HepG2 (cell line): ENCODE data around the gene CCDC117. TPM values are rescaled to one million over a fixed set of nuclear protein-coding genes. Genes with fewer than 3 reads are reported as not detected.
A peak's percentile ranks its signal among the peaks of the same experiment; 100 is the strongest.

Experiments used
- ATF7 ChIP-seq, 2 experiments: fragments of 450-650 bp in 1 of 2; sonication (generic) in 1 of 2; formaldehyde crosslinking in 1 of 2; IDR thresholded peaks; 2 replicates each; pipeline versions ENCODE4 v1.4.0 to v1.6.1; 2016 to 2020; ENCODE audit warnings: antibody characterized with exemption in 1 of 2, mild to moderate bottlenecking in 1 of 2, missing genetic modification reagents in 1 of 2
- BORCS8-MEF2B ChIP-seq: sonication (generic); formaldehyde crosslinking; IDR thresholded peaks from 2 replicates; pipeline ENCODE4 v1.8.0; 2022; ENCODE audit warnings: mild to moderate bottlenecking, missing genetic modification reagents
- CREB1 ChIP-seq, 2 experiments: fragments of 450-650 bp in 1 of 2; IDR thresholded peaks; 2 replicates each; pipeline ENCODE4 v1.6.1; 2016 to 2017; ENCODE audit warnings: control low read depth in 1 of 2, mild to moderate bottlenecking in 1 of 2, missing compliant biosample characterization in 1 of 2, missing genetic modification characterization in 1 of 2
- EP300 ChIP-seq, 3 experiments: sonication (generic) in 1 of 3; formaldehyde crosslinking in 1 of 3; IDR thresholded peaks; 2 replicates each; pipeline versions ENCODE4 v1.5.1 to v1.6.1; 2011 to 2020; ENCODE audit warnings: low read depth in 2 of 3, low read length in 2 of 3, borderline replicate concordance in 1 of 3, improper control_type of control experiment in 1 of 3, mild to moderate bottlenecking in 1 of 3, missing genetic modification reagents in 1 of 3, moderate library complexity in 1 of 3
- FOXK1 ChIP-seq: sonication (generic); formaldehyde crosslinking; IDR thresholded peaks from 2 replicates; pipeline ENCODE4 v1.4.0; 2020; ENCODE audit warnings: low read depth, missing genetic modification reagents, borderline replicate concordance
- KDM3A ChIP-seq: IDR thresholded peaks from 2 replicates; pipeline ENCODE4 v1.6.1; 2018; ENCODE audit warnings: low read depth, missing compliant biosample characterization
- NFYB ChIP-seq: sonication (generic); formaldehyde crosslinking; IDR thresholded peaks from 2 replicates; pipeline ENCODE4 v1.4.0; 2020; ENCODE audit warnings: missing genetic modification reagents
- PAF1 ChIP-seq: IDR thresholded peaks from 2 replicates; pipeline ENCODE4 v1.6.1; 2016; ENCODE audit warnings: missing genetic modification reagents, missing compliant biosample characterization
- RAD21 ChIP-seq: fragments of 450-650 bp; formaldehyde crosslinking; IDR thresholded peaks from 2 replicates; pipeline ENCODE4 v1.5.0; 2020; ENCODE audit warnings: mild to moderate bottlenecking
- RBAK ChIP-seq: sonication (generic); formaldehyde crosslinking; IDR thresholded peaks from 2 replicates; pipeline ENCODE4 v1.5.1; 2020; ENCODE audit warnings: mild to moderate bottlenecking, missing genetic modification reagents
- TBL1XR1 ChIP-seq: fragments of 150-350 bp; IDR thresholded peaks from 2 replicates; pipeline ENCODE4 v1.6.1; 2014; ENCODE audit warnings: borderline replicate concordance, low read length; ENCODE audit not compliant: partially characterized antibody
- TOE1 ChIP-seq: sonication (generic); formaldehyde crosslinking; IDR thresholded peaks from 2 replicates; pipeline ENCODE4 v1.4.0; 2020; ENCODE audit warnings: mild to moderate bottlenecking, missing genetic modification reagents
- ZNF558 ChIP-seq: sonication (generic); formaldehyde crosslinking; IDR thresholded peaks from 2 replicates; pipeline ENCODE4 v1.9.0; 2022; ENCODE audit warnings: mild to moderate bottlenecking, missing genetic modification reagents, borderline replicate concordance
- ZNF629 ChIP-seq: sonication (generic); formaldehyde crosslinking; conservative IDR thresholded peaks from 2 replicates; pipeline ENCODE4 v1.5.0; 2020; ENCODE audit warnings: missing genetic modification reagents
- polyA plus RNA-seq, 8 experiments: library from polyadenylated mRNA; depleted of rRNA in 3 of 8; stranded (reverse) in 7 of 8; unstranded in 1 of 8; fragments of >200 nt; fragmentation: Illumina TruSeq in 4 of 8; extraction: Trizol in 4 of 8; gene quantifications; 2 replicates each; pipeline versions ENCODE4 v1.2.1 to v1.2.3, GENCODE V29; 2011 to 2016; ENCODE audit warnings: low read depth in 4 of 8, missing spikeins in 1 of 8, mixed read lengths in 1 of 8; ENCODE audit not compliant: insufficient read depth in 1 of 8
- total RNA-seq, 5 experiments: library from RNA; depleted of rRNA; stranded (reverse); fragments of >200 nt; fragmentation: Illumina TruSeq; extraction: Trizol; gene quantifications; 2 replicates each; pipeline ENCODE4 v1.2.3, GENCODE V29; 2016; ENCODE audit warnings: low read depth in 1 of 5
- TF ChIP-seq, protein P1 (sequence below): sonication (generic); formaldehyde crosslinking; IDR thresholded peaks from 2 replicates; pipeline ENCODE4 v1.4.0; 2020; ENCODE audit warnings: missing genetic modification reagents, borderline replicate concordance
- TF ChIP-seq, protein P2 (sequence below): sonication (generic); formaldehyde crosslinking; IDR thresholded peaks from 2 replicates; pipeline ENCODE4 v1.5.0; 2020; ENCODE audit warnings: mild to moderate bottlenecking, missing genetic modification reagents
- TF ChIP-seq, protein P3 (sequence below): sonication (generic); formaldehyde crosslinking; IDR thresholded peaks from 2 replicates; pipeline ENCODE4 v1.5.1; 2020; ENCODE audit warnings: mild to moderate bottlenecking, missing genetic modification reagents, moderate library complexity
- TF ChIP-seq, protein P4 (sequence below): sonication (generic); formaldehyde crosslinking; IDR thresholded peaks from 2 replicates; pipeline ENCODE4 v1.4.0; 2020; ENCODE audit warnings: missing genetic modification reagents

CCDC117 gene
- total and polyA plus RNA-seq, 2 of the 13 experiments (the other 11 are each of a cell fraction or from before 2014, with no cell fraction given): 12.6 to 34.2 TPM

DNA sequence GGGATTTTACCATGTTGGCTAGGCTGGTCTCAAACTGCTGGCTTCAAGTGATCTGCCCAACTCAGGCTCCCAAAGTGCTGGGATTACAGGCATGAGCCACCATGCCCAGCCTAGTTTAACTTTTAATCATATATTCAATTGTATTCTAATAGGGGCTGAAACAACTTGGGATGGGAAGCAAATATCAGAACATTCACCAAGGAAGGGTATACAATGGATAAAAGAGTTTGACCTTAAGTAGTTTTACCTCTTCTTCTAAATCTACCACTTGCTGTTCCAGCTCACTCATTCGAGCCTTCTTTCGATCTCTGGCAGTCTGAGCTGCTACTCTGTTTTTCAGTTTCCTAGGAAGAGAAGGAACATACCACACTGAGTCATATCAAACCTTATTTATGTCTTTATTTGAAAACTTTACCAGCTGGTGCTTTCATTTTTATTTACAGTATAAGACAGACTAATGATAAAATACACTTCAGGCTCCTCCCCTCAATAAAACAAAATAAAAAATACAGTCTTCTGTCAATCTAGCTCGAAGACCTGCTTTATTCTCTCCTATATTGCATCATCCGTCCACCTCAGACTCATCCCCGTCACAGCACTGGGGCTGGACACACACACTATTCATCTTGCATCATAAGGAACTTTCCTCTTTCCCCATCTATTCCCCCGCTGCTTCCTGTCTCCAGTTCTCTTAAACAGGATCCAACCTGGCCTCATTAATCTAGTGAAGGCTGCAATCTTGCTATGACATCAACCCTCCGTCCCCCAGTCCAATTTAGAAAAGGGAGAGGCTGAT lies 26.5 kb downstream of the CCDC117 start (continued):
- peak; percentile 21; the same call in 1 of the 2 replicates for TF ChIP-seq RAD21 (CRISPR knock-in tag)
- TF ChIP-seq PAF1 (CRISPR knock-in tag): peak; percentile 17
- TF ChIP-seq, protein P1, sequence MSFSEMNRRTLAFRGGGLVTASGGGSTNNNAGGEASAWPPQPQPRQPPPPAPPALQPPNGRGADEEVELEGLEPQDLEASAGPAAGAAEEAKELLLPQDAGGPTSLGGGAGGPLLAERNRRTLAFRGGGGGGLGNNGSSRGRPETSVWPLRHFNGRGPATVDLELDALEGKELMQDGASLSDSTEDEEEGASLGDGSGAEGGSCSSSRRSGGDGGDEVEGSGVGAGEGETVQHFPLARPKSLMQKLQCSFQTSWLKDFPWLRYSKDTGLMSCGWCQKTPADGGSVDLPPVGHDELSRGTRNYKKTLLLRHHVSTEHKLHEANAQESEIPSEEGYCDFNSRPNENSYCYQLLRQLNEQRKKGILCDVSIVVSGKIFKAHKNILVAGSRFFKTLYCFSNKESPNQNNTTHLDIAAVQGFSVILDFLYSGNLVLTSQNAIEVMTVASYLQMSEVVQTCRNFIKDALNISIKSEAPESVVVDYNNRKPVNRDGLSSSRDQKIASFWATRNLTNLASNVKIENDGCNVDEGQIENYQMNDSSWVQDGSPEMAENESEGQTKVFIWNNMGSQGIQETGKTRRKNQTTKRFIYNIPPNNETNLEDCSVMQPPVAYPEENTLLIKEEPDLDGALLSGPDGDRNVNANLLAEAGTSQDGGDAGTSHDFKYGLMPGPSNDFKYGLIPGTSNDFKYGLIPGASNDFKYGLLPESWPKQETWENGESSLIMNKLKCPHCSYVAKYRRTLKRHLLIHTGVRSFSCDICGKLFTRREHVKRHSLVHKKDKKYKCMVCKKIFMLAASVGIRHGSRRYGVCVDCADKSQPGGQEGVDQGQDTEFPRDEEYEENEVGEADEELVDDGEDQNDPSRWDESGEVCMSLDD (CRISPR knock-in tag): no peak
- TF ChIP-seq EP300 (IDR thresholded peaks at IDR 0.05; ENCODE audit: low read depth in 2 of 2, low read length in 2 of 2): 0 out of 4 replicates have a peak, but pooled peaks of 1 of the 2 experiments have one; percentile 25
- no peak for TF ChIP-seq EP300 (CRISPR knock-in tag; IDR thresholded peaks at IDR 0.05; ENCODE audit: borderline replicate concordance)
- TF ChIP-seq CREB1 (IDR thresholded peaks at IDR 0.05): peak; percentile 64
- no peak for TF ChIP-seq CREB1 (CRISPR knock-in tag; IDR thresholded peaks at IDR 0.05)
- TF ChIP-seq NFYB: no peak
- TF ChIP-seq, protein P2, sequence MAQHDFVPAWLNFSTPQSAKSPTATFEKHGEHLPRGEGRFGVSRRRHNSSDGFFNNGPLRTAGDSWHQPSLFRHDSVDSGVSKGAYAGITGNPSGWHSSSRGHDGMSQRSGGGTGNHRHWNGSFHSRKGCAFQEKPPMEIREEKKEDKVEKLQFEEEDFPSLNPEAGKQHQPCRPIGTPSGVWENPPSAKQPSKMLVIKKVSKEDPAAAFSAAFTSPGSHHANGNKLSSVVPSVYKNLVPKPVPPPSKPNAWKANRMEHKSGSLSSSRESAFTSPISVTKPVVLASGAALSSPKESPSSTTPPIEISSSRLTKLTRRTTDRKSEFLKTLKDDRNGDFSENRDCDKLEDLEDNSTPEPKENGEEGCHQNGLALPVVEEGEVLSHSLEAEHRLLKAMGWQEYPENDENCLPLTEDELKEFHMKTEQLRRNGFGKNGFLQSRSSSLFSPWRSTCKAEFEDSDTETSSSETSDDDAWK: no peak
- peak; percentile 88 for TF ChIP-seq ATF7 (IDR thresholded peaks at IDR 0.05)
- no peak for TF ChIP-seq ATF7 (CRISPR knock-in tag; IDR thresholded peaks at IDR 0.05)
- TF ChIP-seq FOXK1: peak; percentile 42; the same call in 1 of the 2 replicates
- no peak for TF ChIP-seq TOE1 (CRISPR knock-in tag)
- TF ChIP-seq BORCS8-MEF2B (CRISPR knock-in tag): no peak
- TF ChIP-seq ZNF558 (CRISPR knock-in tag): no peak; the same call in 1 of the 2 replicates
- no peak for TF ChIP-seq ZNF629
- TF ChIP-seq, protein P3, sequence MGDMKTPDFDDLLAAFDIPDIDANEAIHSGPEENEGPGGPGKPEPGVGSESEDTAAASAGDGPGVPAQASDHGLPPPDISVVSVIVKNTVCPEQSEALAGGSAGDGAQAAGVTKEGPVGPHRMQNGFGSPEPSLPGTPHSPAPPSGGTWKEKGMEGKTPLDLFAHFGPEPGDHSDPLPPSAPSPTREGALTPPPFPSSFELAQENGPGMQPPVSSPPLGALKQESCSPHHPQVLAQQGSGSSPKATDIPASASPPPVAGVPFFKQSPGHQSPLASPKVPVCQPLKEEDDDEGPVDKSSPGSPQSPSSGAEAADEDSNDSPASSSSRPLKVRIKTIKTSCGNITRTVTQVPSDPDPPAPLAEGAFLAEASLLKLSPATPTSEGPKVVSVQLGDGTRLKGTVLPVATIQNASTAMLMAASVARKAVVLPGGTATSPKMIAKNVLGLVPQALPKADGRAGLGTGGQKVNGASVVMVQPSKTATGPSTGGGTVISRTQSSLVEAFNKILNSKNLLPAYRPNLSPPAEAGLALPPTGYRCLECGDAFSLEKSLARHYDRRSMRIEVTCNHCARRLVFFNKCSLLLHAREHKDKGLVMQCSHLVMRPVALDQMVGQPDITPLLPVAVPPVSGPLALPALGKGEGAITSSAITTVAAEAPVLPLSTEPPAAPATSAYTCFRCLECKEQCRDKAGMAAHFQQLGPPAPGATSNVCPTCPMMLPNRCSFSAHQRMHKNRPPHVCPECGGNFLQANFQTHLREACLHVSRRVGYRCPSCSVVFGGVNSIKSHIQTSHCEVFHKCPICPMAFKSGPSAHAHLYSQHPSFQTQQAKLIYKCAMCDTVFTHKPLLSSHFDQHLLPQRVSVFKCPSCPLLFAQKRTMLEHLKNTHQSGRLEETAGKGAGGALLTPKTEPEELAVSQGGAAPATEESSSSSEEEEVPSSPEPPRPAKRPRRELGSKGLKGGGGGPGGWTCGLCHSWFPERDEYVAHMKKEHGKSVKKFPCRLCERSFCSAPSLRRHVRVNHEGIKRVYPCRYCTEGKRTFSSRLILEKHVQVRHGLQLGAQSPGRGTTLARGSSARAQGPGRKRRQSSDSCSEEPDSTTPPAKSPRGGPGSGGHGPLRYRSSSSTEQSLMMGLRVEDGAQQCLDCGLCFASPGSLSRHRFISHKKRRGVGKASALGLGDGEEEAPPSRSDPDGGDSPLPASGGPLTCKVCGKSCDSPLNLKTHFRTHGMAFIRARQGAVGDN: no peak
- TF ChIP-seq KDM3A (CRISPR knock-in tag): 0 out of 2 replicates have a peak, but pooled peaks have one; percentile 13
- no peak for TF ChIP-seq RBAK (CRISPR knock-in tag)
- TF ChIP-seq, protein P4, sequence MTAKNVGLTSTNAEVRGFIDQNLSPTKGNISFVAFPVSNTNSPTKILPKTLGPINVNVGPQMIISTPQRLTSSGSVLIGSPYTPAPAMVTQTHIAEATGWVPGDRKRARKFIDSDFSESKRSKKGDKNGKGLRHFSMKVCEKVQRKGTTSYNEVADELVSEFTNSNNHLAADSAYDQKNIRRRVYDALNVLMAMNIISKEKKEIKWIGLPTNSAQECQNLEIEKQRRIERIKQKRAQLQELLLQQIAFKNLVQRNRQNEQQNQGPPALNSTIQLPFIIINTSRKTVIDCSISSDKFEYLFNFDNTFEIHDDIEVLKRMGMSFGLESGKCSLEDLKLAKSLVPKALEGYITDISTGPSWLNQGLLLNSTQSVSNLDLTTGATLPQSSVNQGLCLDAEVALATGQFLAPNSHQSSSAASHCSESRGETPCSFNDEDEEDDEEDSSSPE (CRISPR knock-in tag): no peak
- TF ChIP-seq TBL1XR1: peak; percentile 13
